Esophagus muscularis mucosa (tissue), 4 donors: ENCODE data around the gene CTIF.
A peak's percentile ranks its signal among the peaks of the same experiment; 100 is the strongest.

Source experiments
- EP300 ChIP-seq: sonication (generic); formaldehyde crosslinking; IDR thresholded peaks from one replicate; pipeline ENCODE4 v1.6.1; 2017; ENCODE audit warnings: antibody characterized with exemption
- POLR2A ChIP-seq: fragments of 450-650 bp; IDR thresholded peaks from one replicate; pipeline ENCODE4 v1.6.1; 2017; ENCODE audit warnings: antibody characterized with exemption, moderate library complexity, mild to moderate bottlenecking, low read depth
- POLR2AphosphoS5 ChIP-seq, 2 donors: sonication (generic); formaldehyde crosslinking; IDR thresholded peaks; one replicate each; pipeline ENCODE4 v1.6.1; 2017; ENCODE audit warnings: antibody characterized with exemption in 2 of 2
- TF ChIP-seq, protein P1 (sequence below), 3 experiments: fragments of 200-600 bp in 2 of 3; fragments of 450-650 bp in 1 of 3; sonication (generic) in 2 of 3; IDR thresholded peaks; one replicate each; pipeline ENCODE4 v1.5.1; 2017 to 2019; ENCODE audit warnings: antibody characterized with exemption in 3 of 3, mild to moderate bottlenecking in 2 of 3, moderate library complexity in 1 of 3

DNA sequence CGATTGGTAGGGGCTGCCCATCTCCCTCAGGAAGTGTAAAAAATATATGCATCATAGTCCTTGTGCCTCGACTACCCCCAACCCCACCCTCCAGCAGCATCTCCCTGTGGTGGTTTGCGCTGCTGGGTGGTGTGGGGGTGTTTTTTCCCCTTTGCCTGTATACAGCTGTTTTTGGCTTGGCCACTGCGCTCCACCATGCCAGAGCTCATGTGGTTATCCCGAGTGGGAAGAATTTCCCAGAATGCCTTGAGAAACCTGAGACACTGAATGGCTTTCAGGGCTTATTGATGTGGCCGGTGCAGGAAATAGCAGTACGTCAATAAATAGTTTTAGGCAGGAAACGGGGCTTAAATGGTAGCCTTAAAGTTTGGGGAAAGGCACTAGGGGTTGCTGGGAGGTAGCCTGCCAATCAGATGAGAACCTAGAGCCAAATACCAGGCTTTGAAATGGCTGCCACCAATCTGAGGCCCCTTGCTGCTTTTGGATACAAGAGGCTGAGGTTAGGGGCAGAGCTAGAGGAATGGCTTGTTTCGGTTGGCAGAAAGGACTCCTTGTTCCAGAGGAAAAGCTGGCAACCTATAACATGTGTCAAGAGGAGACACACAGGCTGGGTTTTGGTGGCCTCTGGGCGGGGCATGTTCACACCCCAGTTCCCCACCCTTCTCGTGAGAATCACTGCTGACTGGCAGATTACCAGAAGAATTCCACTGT lies 267.9 kb downstream of the CTIF start:
- no peak for TF ChIP-seq POLR2A
- TF ChIP-seq POLR2AphosphoS5 (IDR thresholded peaks at IDR 0.05) = peak in 1 of 2 donors; percentile 11
- TF ChIP-seq, protein P1, sequence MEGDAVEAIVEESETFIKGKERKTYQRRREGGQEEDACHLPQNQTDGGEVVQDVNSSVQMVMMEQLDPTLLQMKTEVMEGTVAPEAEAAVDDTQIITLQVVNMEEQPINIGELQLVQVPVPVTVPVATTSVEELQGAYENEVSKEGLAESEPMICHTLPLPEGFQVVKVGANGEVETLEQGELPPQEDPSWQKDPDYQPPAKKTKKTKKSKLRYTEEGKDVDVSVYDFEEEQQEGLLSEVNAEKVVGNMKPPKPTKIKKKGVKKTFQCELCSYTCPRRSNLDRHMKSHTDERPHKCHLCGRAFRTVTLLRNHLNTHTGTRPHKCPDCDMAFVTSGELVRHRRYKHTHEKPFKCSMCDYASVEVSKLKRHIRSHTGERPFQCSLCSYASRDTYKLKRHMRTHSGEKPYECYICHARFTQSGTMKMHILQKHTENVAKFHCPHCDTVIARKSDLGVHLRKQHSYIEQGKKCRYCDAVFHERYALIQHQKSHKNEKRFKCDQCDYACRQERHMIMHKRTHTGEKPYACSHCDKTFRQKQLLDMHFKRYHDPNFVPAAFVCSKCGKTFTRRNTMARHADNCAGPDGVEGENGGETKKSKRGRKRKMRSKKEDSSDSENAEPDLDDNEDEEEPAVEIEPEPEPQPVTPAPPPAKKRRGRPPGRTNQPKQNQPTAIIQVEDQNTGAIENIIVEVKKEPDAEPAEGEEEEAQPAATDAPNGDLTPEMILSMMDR (IDR thresholded peaks at IDR 0.05) = no peak
- TF ChIP-seq EP300 = no peak
